HG02610 (cell line): Measurements from ENCODE around the gene NADSYN1.
"Not testable (repeated sequence)": the region's sequence is repeated elsewhere in the genome, so short reads cannot be mapped to it uniquely, and the experiment has no call there.

ENCODE experiments used
- ATAC-seq: cut with Tn5 transposase; IDR thresholded peaks from one replicate; pipeline ENCODE4 v1.9.1; 2021; ENCODE audit warnings: mild to moderate bottlenecking, moderate library complexity; ENCODE audit not compliant: unreplicated experiment

NADSYN1 gene

DNA sequence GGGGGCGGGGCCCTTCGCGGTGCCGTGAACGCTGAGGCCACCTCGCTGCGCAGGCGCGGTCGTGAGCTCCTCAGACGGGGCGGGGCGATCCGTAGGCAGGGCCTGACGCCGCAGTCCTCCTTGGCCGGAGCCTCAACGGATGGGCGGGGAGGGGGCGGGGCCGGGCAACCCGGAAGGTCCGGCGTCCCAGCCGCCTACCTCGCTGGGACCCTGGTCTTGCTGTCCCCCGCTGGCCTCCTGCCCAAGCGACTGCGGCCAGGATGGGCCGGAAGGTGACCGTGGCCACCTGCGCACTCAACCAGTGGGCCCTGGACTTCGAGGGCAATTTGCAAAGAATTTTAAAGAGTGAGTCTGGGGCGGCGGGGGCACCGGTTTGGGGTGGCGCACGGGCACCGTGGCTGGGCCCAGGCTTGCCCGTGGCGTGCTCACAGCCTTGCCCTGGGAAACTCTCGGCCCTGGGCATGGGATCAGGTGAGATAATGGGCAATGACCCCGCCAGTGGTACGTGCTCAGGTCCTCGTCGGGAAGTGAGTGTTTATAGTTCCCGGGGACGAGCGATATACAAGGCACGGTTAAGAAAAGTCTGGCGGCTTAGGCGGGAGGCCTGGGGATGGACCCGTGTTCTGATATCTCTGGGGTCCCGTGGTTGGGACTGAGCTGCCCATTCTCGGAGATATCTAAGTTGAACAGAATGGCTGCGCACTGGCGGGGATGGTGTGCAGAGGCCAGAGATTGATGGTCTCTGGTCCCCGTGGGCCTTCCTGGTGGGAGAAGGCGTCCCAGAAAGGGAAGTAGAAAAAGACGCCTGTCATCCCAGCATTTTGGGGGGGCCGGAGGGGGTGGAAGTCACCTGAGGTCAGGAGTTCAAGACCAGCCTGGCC, at the start of gene NADSYN1:
TSS of gene NADSYN1 (plus strand) at position 167 of the 881 bp plus-strand sequence. CDS start at position 261, 94 bp downstream.
- ATAC-seq: peak; percentile 62

DNA sequence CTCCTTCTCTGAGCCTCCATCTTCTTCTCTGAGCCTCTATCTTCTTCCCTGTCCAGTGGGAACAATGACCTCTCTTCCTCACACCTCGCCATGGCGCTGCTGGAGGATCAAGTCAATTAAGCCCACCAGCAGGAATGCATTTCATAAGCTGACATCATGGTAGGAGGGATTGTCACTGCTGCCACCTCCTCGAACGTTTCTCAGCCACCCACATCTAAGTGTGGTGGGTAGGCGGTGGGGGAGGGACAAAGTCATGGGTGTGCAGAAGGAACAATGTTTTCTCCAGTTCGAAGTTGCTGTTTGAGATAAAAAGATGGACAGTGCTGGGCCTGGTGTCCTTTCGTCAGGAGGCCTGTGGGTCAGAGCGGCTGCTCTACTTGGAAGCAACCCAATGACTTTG, 48.8 kb upstream of the NADSYN1 start:
- no peak for ATAC-seq

DNA sequence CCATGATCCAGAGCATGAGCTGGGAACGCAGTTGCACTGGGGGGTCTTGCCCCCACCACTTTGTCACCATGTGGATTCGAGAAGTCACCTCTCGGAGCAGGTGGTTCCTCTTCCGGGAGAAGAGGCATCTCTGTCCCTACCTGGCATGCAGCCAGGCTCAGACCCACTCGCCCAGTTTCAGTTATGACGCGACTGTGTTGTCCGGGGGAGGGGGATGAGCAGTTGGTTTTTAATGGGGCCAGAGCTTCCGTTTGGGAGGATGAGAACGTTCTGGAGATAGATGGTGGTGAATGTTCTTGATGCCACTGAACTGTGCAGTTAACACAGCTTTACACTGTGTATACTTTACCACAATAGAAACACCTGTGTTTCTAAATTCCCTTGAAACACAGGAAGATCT, 46.3 kb upstream of the NADSYN1 start:
- ATAC-seq: no peak

DNA sequence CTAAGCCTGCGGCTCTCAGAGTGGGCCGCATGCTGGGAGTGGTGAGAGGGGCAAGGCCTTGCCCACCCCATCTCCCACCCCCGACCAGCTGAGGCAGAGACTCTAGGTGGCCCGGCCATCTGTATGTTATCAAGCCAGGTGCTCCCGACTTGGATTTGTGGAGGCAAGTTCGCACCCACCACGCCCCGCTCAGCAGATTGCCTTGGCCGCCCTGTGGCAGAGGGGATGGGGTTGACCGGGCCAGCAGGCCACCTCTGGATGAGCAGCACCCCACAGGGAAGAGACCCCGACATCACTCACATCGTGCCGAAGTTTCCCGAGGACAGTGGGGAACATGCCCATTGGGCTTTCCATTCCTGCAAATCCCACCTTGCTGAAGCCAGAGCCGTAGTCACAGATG, 45.6 kb upstream of the NADSYN1 start:
- ATAC-seq: no peak

DNA sequence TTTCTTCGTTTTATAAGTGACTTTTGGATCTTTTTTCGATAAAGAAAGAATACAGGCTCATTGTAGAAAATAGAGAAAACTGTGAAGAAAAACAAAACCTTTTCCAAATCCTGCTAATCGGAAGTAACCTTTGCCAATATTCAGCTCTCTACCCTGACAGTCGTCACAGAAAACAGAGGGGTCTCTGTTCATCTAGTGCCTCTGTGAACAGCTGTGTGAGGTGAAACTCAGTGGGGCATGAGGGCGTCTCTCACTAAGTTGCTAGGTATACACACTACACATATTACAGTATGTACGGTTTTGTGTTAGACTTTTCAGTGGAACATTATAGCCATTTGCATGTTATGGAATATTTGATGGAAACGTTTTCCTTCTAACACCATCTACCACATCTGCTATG, 44.2 kb upstream of the NADSYN1 start:
- no peak for ATAC-seq

DNA sequence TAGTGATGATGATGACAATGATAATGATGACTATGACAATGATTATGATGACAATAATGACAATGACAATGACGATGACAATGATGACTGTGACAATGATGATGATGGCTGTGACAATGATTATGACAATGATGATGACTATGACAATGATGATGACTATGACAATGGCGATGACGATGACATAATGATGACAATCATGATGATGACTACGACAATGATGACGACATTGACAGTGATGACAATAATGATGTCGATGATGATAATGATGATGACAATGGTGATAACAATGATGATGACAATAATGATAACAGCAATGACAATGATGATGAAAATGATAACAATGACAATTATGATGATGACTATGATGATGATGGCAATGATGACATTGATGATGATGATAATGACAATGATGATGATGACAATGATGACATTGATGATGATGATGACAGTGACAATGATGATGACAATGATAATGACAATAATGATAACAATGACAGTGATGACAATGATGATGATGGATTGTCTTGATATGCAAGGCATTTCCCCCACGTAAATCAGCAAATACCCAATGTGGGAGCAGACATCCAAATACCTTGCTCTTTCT, 42.5 kb upstream of the NADSYN1 start:
- ATAC-seq: no peak

DNA sequence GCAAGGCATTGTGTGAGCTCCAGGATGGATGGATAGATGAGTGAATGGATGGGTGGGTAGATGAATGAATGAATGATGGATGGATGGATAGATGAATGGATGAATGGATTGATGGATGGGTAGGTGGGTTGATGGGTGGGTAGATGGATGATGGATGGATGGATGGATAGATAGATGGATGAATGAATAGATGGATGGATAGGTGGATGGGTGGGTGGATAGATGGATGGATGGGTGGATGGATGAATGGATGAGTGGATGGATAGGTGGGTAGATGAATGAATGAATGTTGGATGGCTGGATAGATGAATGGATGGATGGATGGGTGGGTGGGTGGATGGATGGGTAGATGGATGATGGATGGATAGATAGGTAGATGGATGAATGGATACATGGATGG, 38.4 kb upstream of the NADSYN1 start:
- ATAC-seq: no peak

DNA sequence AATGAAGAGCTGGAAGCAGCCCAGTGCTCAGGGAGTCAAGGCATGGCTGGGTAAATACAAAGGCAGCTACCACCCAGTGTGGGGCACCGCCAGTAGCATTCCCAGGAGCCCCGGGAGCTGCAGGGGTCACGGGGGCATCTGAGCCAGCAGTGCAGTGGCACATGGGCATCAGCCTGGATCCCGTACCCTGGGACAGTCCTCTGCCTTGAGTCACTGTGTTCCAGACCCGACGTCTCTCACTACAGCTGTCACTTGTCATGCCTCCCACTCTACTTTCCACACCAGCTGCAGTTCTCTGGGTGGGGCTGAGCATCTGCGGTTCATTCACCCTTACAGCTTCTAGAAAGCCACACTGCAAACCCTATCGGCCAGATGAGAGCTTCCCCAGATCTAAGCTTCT, 34.4 kb upstream of the NADSYN1 start:
- ATAC-seq: no peak

DNA sequence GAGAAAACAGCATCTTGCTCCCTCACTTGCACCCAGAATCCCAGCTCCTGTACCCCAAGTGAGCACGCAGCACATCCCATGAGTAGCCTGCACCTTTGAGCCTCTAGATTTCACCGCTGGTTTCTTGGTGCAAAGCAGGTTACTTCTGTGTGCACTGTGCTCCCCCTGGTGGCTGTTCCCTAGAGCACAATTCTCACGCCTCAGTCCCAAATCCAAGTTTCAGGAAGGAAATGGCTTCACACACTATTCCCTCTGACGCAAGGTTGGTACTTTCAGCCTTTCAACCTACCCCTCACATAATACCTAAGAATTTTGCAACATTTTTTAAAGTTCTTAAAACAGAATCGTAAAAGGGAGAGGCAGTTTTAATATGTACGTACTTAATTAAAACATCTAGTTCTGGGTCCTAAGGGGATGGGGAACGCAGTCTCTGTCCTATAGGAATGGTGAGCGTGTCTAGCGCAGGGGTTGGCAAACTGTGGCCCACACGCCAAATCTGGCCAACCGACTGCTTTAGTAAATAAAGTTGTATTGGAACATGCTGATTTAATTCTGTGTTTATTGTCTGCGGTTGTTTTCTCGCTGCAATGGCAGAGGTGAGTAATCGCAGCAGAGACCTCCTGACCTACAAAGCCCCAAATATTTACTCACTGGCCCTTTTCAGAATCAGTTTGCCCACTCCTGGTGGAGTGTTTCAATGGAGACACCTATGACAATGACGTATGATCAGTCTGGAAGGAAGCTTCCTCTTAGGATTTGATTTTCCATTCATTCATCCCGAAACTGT, 32.4 kb upstream of the NADSYN1 start:
- ATAC-seq: no peak

DNA sequence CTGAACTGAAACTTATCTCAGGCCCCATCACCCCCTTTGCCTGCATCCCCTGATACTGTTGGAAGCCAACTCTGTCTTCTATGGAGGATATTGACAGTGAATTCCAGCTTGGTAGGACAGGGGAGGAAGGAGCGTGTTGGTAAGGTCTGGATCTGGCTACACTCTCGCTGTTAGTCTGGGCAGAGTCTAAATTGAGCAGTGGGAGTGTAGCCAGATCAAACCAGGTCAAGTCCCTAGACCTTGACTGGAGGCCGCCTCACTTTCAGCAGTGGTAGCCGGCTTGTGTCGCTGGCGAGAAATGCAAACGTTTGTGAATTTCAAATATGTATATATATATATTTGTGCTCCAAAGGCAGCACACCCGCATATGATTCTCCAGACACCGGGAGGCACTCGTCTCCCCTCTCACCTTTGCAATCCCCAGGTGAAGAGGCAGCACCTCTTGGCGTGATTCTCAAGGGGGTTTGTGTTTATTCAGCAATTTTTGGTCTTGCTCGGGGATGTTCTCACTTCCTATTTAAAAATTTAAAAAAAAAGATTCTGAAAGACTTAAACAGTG, 31.5 kb upstream of the NADSYN1 start:
- ATAC-seq: no peak

DNA sequence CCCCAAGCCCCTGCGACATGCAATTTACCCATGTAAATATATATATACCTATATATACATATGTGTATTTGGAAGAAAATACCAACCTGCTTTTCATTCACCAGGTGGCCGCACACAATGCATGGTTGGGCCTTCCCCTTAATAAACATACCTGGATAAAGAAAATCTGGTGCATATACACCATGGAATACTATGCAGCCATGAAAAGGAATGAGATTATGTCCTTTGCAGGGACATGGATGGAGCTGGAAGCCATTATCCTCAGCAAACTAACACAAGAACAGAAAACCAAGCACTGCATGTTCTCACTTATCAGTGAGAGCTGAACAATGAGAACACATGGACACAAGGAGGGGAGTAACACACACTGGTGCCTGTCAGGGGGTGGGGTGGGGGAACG, 30.7 kb upstream of the NADSYN1 start:
- ATAC-seq: not testable (repeated sequence)

DNA sequence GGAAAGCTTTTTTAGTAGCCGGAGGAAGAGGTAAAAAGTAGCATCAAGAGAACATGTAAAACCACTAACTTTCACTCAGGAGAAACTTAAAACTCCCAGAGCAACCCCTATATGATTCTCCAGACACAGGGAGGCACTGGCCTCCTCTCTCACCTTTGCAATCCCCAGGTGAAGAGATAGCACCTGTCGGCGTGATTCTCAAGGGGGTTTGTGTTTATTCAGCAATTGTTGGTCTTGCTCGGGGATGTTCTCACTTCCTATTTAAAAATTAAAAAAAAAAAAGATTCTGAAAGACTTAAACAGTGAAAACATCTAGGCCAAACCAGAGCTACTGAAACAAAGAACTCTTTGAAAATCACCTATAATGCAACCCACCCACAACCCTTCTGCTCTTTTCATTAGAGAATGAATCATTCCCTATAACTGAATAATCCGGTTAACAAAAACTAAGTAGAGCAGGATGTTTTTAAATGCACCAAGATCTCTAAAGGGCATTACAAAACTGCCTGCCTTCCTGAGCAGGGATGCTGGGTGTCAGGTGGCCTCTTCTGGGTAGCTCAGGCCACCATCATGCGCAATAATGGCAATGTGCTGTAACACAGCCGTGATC, 29.7 kb upstream of the NADSYN1 start:
- no peak for ATAC-seq

DNA sequence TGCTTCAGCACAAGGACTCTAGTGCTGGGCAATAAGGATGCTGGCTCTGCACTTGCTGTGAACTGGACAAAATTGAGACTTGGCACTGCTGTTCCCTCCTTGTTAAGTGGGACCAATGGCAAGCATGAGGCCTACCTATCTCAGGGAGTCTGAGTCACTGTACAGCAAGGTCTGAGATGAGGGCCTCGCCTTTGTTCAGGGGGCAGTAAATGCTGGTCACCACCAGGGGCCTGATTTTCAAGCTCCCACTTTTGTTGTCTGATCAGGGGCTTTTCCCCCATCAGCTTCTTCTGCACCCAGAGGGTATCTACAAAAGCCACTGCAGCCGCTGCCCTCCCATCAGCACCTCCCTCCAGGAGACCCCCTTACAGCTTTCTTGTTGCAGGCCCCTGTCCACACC, 27.6 kb upstream of the NADSYN1 start:
- ATAC-seq: no peak

DNA sequence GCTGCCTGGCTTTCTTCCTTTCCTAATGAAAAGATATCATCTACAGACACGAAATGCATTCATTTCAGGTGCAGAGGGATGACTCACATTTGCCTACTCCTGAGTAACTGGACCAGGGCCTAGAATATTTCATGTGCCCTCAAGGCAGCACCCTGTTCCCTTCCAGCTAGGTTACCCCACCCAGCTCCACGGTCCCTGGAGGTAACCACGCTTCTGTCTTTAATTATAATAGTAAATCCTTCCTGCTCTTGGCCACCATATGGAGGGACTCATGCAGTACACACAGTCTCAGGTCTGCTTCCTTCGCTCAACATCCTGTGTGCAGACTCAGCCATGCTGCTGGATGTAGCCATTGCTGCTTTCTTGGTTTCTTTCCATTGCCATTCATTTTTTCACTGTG, 27.1 kb upstream of the NADSYN1 start:
- ATAC-seq: no peak

DNA sequence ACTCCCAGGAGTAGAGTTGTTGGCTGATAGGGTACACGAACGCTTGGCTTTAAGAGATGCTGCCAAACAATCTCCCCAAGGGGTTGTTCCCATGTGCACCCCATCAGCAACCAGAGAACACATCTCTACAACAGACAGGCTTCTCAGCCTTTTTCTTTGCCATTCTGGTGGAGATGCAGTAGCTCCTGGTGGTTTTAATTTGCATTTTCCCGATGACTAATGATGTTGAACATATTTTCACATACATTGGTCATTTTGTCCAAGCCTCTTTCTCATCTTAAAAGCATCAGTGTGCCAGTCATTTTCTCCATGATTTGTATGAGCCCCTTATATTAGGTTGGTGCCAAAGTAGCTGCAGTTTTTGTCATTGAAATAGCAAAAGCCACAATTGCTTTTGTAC, 26.6 kb upstream of the NADSYN1 start:
- no peak for ATAC-seq

DNA sequence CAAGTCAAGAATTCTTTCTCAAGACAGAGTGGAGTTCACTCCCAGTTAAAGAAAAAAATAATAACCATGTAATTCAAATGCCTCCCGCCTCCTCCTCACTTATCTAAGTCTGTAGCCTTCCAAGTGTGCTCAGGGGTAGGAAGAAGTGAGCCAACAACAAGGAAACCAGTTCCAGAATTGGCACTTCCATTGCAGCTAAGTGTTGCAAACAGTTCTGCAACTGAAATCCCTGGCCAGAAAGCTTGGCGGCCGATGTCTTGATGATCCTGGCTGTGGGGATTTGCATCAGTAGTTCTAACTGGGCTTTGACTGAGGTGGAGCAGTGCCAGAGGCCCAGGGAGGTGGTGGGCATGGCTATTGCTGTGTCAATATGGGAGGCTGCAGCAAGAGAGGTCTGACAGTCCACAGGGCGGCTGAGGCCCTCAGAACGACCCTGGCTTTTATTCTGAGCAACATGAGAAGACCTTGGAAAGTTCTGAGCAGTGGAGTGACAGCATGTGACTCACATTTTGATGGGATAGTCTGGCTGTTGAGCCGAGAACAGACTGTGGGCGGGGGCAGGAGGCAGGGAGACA, 24.1 kb upstream of the NADSYN1 start:
- ATAC-seq: no peak

DNA sequence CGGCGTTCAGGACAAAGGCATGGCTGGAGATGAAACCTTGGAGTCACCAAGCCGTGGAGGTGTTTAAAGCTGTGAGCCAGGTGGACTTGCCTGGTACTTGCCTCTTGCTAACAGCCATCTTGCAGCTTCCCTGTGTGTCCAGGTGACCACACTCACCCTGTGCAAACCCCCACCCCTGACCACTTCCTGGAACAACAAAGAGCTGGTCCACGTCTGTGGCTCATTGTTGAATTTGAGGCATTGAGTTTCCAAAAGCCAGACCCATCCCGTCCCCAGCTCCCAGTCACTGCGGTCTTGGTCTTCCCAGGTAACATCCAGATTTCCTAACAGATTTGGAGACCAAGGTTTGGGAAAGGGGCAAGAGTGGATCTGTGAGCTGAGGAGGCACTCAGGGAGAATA, 23.3 kb upstream of the NADSYN1 start:
- no peak for ATAC-seq

DNA sequence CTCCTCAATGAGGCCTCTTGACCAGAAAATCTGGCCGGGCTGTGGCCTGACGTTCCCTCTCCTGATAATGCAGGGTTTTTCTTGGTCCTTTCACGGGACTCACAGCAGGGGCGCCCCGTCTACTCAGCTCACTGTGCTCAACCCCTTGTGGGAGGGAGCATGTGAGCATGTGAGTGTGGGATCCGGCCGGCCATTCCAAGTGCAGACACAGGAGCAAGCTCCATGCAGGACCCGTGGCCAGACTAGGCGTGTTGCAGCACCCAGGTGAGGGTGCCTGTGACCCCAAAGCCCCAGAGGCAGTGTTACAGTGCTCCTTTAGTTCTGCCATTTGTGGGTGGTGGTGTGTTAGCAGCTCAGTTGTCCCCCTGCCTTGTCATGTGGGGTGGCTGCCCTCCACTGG, 22.8 kb upstream of the NADSYN1 start:
- ATAC-seq: no peak

DNA sequence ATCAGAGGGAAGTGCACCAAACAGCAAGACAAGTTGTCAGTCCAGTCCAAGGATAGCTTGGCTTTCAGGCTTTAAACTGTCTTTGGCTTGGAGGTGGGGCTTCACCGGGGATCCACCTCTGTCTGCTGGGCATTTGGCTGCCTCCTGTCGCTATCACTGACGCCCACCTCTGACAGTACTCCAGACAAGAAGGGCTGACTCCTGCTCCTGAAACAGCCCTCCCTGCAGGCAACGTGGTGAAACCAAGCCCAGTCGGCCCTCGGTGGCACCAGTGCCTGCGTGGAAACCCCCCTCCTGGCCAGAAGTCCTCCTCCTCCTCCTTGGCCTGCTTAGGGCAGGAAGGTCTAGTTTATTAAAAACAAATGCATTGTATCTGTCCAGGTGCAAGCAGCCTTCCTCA, 21.7 kb upstream of the NADSYN1 start:
- ATAC-seq: no peak

DNA sequence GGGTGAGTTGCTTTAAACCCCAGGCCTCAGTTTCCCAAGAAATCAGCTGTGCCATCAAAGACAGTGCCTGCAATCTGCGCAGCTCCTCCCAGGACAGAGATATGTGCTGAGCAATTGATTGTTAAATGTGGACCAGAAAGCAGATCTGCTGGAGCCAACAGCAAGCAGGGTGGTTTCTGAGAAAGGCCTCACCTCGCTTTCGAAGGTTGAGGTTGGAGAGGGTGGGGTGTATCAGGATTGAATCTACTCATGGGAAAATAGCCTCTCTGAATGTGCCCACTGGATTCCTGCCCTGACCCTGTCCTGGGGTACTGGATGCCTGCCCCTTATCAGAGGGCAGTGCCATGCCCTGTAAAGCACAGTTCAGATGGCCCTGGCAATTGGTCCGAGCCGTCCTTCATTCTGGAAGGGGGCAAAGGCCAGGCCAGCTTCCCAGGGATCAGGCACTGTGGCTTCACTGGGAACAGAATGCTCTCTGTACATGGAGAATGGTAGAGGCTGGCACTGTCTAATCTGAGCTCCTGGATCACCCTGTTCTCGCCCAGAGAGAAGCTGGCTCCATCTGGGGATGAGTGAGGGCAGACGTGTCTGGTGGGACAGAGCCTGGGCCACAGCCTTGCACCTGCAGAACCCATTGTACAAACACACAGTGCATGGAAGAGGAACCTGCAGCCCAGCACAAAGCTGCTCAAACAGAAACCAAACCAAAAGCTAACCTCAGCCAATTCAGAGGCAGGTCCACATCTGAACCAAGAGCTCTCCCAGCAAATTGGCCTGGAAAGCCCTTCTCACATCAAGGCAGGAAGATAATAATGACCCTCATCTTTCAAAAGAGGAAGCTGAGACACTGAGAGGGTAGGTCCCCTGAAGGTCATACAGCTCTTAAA, 20.0 kb upstream of the NADSYN1 start:
- no peak for ATAC-seq
